Erythroblast (primary cell): ENCODE data around the gene TRAPPC3.

Experiments
- GATA1 ChIP-seq: IDR thresholded peaks from 2 replicates; pipeline ENCODE4 v1.6.1; 2011; ENCODE audit warnings: low read depth, mild to moderate bottlenecking, control low read depth, low read length, moderate library complexity
- POLR2A ChIP-seq: IDR thresholded peaks from 2 replicates; pipeline ENCODE4 v1.6.1; 2011; ENCODE audit warnings: mild to moderate bottlenecking, low read length

DNA sequence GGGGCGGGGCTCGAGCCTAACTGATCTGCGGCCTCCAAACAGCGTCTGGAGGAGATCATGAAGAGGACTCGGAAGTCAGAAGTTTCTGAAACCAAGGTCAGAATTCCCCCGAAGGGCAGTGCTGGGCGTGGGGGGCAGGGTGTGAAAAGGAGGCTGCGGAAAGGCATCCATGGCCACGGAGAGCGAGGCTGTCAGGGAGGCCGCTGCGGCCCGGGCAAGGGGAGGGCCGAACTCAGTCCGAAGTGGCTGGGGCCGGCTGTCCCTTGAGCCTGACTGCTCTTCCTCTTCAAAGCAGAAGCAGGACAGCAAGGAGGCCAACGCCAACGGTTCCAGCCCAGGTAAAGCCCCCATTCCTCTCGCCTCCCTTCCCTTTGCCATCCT lies 29.9 kb upstream of the TRAPPC3 start:
- TF ChIP-seq POLR2A (no peak), GATA1 (no peak)
